GM21737 (cell line): ENCODE measurements around the gene NOC2L.

Source experiments
- ATAC-seq: cut with Tn5 transposase; IDR thresholded peaks from one replicate; pipeline ENCODE4 v1.9.1; 2021; ENCODE audit warnings: mild to moderate bottlenecking, moderate library complexity; ENCODE audit not compliant: unreplicated experiment

NOC2L gene

GRCh38 chr1:975365-975764, 16.3 kb upstream of the NOC2L start:
- ATAC-seq: no peak

DNA sequence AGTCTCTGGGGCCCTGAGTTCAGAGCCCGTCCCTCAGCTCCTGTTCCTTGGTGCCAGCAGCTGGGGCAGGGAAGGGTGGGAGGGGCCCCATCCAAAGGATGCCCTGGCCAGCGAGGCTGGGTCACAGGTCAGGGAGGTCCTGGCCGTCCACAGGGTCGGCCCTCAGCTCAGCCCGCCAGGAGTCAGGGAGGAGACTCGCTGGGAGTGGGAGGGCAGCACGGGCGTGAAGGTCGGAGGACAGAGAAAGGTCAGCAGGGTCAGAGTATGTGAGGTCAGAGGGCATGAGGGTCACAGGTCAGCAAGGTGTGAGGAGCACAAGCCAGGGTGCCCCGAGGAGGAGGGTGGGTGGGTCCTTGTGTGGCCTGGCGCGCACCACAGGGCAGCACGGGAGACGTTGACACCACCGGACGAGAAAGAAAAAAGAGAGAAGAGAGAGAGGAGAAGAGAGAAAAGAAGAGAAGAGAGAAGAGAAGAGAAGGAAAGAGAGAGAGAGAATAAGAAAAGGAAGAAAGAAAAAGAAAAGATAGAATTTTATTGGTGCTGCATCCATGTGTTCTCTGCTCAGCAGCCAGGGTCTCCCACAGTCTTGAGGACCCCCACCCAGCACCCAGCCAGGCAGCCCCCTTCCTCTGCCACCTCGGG, 15.8 kb upstream of the NOC2L start:
- ATAC-seq: no peak

- ATAC-seq: no peak
These were observed 15.2 kb upstream of the NOC2L start for GRCh38 chr1:974293-974640.

GRCh38 chr1:973459-974292, 14.6 kb upstream of the NOC2L start:
- ATAC-seq: no peak

- no peak for ATAC-seq
These were observed 13.8 kb upstream of the NOC2L start for GRCh38 chr1:972726-973458.

- ATAC-seq: no peak
These were observed 12.9 kb upstream of the NOC2L start for GRCh38 chr1:971751-972506.

DNA sequence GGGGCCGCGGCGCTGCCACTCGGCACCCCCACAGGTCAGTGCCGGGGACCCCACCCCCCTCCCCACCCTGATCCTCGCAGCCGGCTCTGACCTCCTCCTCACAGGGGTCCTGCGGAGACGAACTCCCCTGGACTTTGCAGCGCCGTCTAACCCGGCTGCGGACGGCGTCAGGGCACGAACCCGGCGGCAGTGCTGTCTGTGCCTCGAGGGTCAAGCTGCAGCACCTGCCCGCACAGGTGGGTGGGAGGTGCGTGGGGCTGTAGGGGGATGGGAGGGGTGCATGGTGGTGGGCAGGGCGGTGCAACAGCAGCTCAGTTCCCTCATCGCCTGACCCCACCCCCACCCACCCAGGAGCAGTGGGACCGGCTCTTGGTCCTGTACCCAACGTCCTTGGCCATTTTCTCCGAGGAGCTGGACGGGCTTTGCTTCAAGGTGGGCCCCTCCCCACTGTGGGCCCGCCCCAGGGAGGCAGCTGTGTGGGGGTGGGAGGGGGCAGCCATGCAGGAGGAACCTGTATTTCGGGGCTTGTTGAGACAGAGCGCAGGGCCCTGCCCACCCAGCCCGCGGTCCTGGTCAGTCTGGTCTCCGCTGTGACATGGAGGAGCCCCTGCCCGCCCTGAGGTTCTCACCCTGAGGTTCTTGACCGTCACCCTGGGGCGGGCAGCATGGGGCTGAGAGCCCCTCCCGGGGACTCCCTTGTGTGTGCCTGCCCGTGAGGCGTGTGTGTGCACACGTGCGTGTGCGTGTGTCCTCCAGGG, 12.1 kb upstream of the NOC2L start:
- ATAC-seq: no peak

DNA sequence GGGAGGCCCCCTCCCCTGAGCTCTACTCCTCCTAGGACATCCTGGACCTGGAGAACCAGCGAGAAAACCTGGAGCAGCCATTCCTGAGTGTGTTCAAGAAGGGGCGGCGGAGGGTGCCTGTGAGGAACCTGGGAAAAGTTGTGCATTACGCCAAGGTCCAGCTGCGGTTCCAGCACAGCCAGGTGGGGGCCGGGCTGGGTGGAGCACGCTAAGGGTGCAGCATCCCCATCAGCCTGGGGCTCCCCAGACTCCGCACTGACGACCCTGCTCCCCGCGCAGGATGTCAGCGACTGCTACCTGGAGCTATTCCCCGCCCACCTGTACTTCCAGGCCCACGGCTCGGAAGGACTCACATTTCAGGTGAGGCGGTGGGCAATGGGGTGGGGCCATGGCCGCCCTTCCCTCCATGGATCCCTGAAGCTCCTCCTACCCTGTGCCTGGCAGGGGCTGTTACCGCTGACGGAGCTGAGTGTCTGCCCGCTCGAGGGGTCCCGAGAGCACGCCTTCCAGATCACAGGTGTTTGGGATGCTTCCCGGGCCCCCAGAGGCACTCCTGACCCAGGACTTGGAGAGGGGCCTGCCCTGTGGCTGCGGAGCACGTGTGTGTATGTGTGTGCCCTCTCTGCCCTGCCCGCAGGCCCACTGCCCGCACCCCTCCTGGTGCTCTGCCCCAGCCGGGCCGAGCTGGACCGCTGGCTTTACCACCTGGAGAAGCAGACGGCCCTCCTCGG, 11.4 kb upstream of the NOC2L start:
- no peak for ATAC-seq

- ATAC-seq: no peak
These were observed 10.3 kb upstream of the NOC2L start for GRCh38 chr1:969260-969855.

- no peak for ATAC-seq
These were observed 8.6 kb upstream of the NOC2L start for GRCh38 chr1:967466-968343.

DNA sequence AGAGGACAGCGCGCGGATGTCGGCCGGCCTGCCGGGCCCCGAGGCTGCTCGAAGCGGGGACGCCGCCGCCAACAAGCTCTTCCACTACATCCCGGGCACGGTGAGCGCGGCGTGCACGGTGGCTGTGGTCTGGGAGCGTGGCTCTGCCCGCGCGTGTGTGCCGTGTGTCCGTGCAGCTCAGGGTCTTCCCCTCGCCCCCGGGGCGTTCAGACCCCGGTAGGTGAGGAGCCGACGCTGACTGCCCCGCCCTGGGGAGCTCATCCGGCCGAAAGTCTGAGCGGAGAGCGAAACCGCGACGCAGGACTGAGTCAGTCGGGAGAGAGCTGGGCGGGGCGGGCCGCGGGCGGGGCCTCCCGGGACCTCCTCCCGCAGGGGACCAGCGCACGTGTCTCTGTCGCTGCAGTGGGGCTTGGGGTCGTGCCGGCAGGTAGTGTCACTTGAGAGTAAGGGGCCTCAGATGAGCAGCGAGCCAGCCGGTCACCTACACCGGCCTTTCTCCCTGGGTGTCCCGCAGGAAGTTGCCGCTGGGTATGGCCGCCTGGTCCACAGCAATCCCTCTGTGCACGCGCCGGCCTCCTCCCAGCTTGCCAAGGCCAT, 7.7 kb upstream of the NOC2L start:
- ATAC-seq: peak; percentile 55

GRCh38 chr1:966135-966703, 7.2 kb upstream of the NOC2L start, which contains the start of gene PLEKHN1:
Gene PLEKHN1, plus strand, starts transcription at chr1:966482. Its CDS starts 50 bp downstream, at chr1:966532.
- ATAC-seq: peak; percentile 19

- ATAC-seq: no peak
These were observed 6.6 kb upstream of the NOC2L start for GRCh38 chr1:965526-966134.

GRCh38 chr1:964691-965525, 5.9 kb upstream of the NOC2L start:
- ATAC-seq: no peak

DNA sequence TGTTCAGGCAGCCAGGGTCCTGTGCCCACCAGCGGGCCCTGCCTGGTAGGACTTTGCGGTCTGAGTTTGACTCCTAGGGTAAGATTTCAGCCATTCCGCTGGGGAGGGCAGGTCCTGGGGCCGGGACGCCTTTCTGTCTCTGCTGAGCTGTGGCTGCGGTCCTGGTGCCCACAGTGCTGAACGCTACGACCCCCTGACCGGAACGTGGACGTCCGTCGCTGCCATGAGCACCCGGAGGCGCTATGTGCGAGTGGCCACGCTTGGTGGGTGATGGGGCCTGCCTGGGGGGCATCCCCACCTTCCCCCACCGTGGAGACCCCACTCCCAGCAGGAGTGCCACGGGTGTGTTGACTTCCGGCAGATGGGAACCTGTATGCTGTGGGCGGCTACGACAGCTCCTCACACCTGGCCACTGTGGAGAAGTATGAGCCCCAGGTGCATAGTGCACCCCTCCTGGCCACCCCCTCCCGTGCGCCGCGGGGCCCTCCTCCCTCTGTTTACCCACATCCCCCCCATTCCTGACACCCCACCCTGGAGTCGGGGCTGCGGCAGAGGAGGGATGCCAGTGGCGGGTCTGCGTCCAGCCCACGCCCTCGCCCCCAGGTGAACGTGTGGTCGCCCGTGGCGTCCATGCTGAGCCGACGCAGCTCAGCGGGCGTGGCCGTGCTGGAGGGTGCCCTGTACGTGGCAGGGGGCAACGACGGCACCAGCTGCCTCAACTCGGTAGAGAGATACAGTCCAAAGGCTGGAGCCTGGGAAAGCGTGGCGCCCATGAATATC, 4.9 kb upstream of the NOC2L start:
- ATAC-seq: no peak

DNA sequence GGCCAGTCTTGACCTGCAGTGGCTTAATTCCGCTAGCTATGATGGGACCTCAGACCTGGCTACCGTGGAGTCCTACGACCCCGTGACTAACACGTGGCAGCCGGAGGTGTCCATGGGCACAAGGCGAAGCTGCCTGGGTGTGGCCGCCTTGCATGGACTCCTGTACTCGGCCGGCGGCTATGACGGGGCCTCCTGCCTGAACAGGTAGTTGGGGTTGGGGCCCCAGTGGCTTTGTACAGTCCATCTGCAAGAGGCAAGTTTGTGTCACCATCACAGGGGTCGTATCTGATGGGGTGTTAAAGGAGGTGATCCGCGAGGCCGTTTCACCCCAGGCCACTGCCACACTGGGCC, 4.2 kb upstream of the NOC2L start:
- no peak for ATAC-seq
